ENCODE data around the gene ETV6.
"Not testable (repeated sequence)": the region's sequence is repeated elsewhere in the genome, so short reads cannot be mapped to it uniquely, and the experiment has no call there.

Gene ETV6

GRCh38 chr12:11901701-11902524 is 252.4 kb downstream of the ETV6 start:
- DNase-seq (ENCODE audit: extremely low read depth, low read depth), result no peak
- no peak for TF ChIP-seq CTCF (IDR thresholded peaks at IDR 0.05; ENCODE audit: low read depth, low read length)

GRCh38 chr12:11902525-11902875 is 253.0 kb downstream of the ETV6 start:
- DNase-seq (ENCODE audit: extremely low read depth, low read depth), result no peak
- TF ChIP-seq CTCF (IDR thresholded peaks at IDR 0.05; ENCODE audit: low read depth, low read length), result no peak

GRCh38 chr12:11904124-11904523 is 254.7 kb downstream of the ETV6 start:
- no peak for TF ChIP-seq CTCF (IDR thresholded peaks at IDR 0.05; ENCODE audit: low read depth, low read length)
- DNase-seq (ENCODE audit: extremely low read depth, low read depth), result no peak

GRCh38 chr12:11905534-11905933 is 256.1 kb downstream of the ETV6 start:
- no peak for TF ChIP-seq CTCF (IDR thresholded peaks at IDR 0.05; ENCODE audit: low read depth, low read length)
- no peak for DNase-seq (ENCODE audit: extremely low read depth, low read depth)

GRCh38 chr12:11906286-11906935 is 256.9 kb downstream of the ETV6 start:
- no peak for TF ChIP-seq CTCF (IDR thresholded peaks at IDR 0.05; ENCODE audit: low read depth, low read length)
- DNase-seq (ENCODE audit: extremely low read depth, low read depth), result peak; percentile 2

- DNase-seq (ENCODE audit: extremely low read depth, low read depth), result no peak
- no peak for TF ChIP-seq CTCF (IDR thresholded peaks at IDR 0.05; ENCODE audit: low read depth, low read length)
Observed at GRCh38 chr12:11907625-11908024, 258.2 kb downstream of the ETV6 start.

- DNase-seq (ENCODE audit: extremely low read depth, low read depth), result not testable (repeated sequence)
Observed at GRCh38 chr12:11909406-11909805, 259.9 kb downstream of the ETV6 start.

Data from AG09319 (cell line).